C4-2B (cell line): ENCODE data around the gene TANC1.
A peak's percentile ranks its signal among the peaks of the same experiment; 100 is the strongest.

ENCODE experiments used
- H3K27ac ChIP-seq: fragments of 450-650 bp; 2 replicates; pipeline ENCODE4 v1.5.1; 2017
- CTCF ChIP-seq: fragments of 450-650 bp; conservative IDR thresholded peaks from 2 replicates; pipeline ENCODE4 v1.5.1; 2017; ENCODE audit warnings: mild to moderate bottlenecking
- ZFX ChIP-seq: fragments of 450-650 bp; IDR thresholded peaks from 2 replicates; pipeline ENCODE4 v1.6.1; 2017

Gene TANC1

GRCh38 chr2:158984604-158985135, 16.2 kb downstream of the TANC1 start:
- TF ChIP-seq ZFX (no peak), CTCF (no peak)
- peak overlapping the region; percentile 19; the same call in 1 of the 2 replicates for H3K27ac ChIP-seq

- H3K27ac ChIP-seq: no peak overlapping the region
- TF ChIP-seq CTCF (no peak), ZFX (no peak)
Measured at GRCh38 chr2:158988501-158988900, 20.1 kb downstream of the TANC1 start.

GRCh38 chr2:158989165-158989564, 20.7 kb downstream of the TANC1 start:
- H3K27ac ChIP-seq: no peak overlapping the region

GRCh38 chr2:158990397-158991214, 22.2 kb downstream of the TANC1 start:
- H3K27ac ChIP-seq: no peak overlapping the region
- TF ChIP-seq CTCF (no peak), ZFX (no peak)

More at GRCh38 chr2:158989165-158989564, 20.7 kb downstream of the TANC1 start:
- TF ChIP-seq ZFX: no peak

- peak overlapping the region; percentile 68 for H3K27ac ChIP-seq
- TF ChIP-seq CTCF (no peak), ZFX (no peak)
Measured at GRCh38 chr2:158993030-158993429, 24.6 kb downstream of the TANC1 start.

GRCh38 chr2:158993721-158994587, 25.5 kb downstream of the TANC1 start:
- TF ChIP-seq CTCF: no peak
- TF ChIP-seq ZFX: no peak
- H3K27ac ChIP-seq: no peak overlapping the region

GRCh38 chr2:158994920-158995676, 26.7 kb downstream of the TANC1 start:
- TF ChIP-seq ZFX: no peak
- no peak for TF ChIP-seq CTCF
- peak overlapping the region; percentile 26 for H3K27ac ChIP-seq
